H1 (cell line): ENCODE results near the gene C19orf67. TPM values are rescaled to one million over a fixed set of nuclear protein-coding genes. Genes with fewer than 3 reads are reported as not detected.

Source experiments
- CTCF ChIA-PET: fragments of 300-600 bp; sonication (Branson Sonifier 250); formaldehyde crosslinking; loops from one replicate; lab custom pipeline; 2021; ENCODE audit not compliant: partially characterized antibody; lab: Charles Lee
- POLR2A ChIA-PET: fragments of 300-600 bp; sonication (Branson Sonifier 250); formaldehyde crosslinking; loops from one replicate; lab custom pipeline; 2021; ENCODE audit warnings: inconsistent platforms; ENCODE audit not compliant: partially characterized antibody; lab: Charles Lee
- DNase-seq, 2 experiments: peaks; one replicate each; pipeline versions ENCODE4 v3.0.0 to v3.0.0-alpha.2; 2010 to 2022; ENCODE audit warnings: low spot score in 2 of 2, low read depth in 1 of 2, mixed read lengths in 1 of 2
- FAIRE-seq: peaks from 2 replicates; lab custom pipeline; 2011; peaks lifted over from hg19 to GRCh38; lab: Jason Lieb, UNC
- H2AFZ ChIP-seq: 2 replicates; pipeline ENCODE4 v1.8.1; 2012; ENCODE audit warnings: low read length, inconsistent platforms
- H2AK5ac ChIP-seq: 2 replicates; pipeline ENCODE4 v1.6.1; 2013; ENCODE audit warnings: low read depth, low read length
- H2BK120ac ChIP-seq: replicated peaks from 2 replicates; pipeline ENCODE3; 2013; ENCODE audit warnings: low read depth, low read length, inconsistent platforms
- H2BK12ac ChIP-seq: 2 replicates; pipeline ENCODE4 v1.6.1; 2013; ENCODE audit warnings: low read depth, low read length
- H2BK15ac ChIP-seq: 2 replicates; pipeline ENCODE4 v1.6.1; 2013; ENCODE audit warnings: low read length
- H2BK20ac ChIP-seq: 2 replicates; pipeline ENCODE4 v1.6.1; 2013; ENCODE audit warnings: low read length
- H2BK5ac ChIP-seq: 2 replicates; pipeline ENCODE4 v1.6.1; 2013; ENCODE audit warnings: low read depth, low read length
- H3K14ac ChIP-seq: 2 replicates; pipeline ENCODE4 v1.6.1; 2013; ENCODE audit warnings: inconsistent platforms; ENCODE audit not compliant: insufficient read length
- H3K18ac ChIP-seq: 2 replicates; pipeline ENCODE4 v1.6.1; 2013; ENCODE audit warnings: low read length; ENCODE audit errors: extremely low read depth
- H3K23ac ChIP-seq: 2 replicates; pipeline ENCODE4 v1.6.1; 2013; ENCODE audit warnings: inconsistent platforms; ENCODE audit not compliant: insufficient read length
- H3K23me2 ChIP-seq: 2 replicates; pipeline ENCODE4 v1.6.1; 2013; ENCODE audit warnings: low read depth, low read length
- H3K27ac ChIP-seq: 2 replicates; pipeline ENCODE4 v1.6.1; 2011; ENCODE audit warnings: low read depth, low read length, inconsistent platforms
- H3K27me3 ChIP-seq, 4 experiments: replicated peaks in 1 of 4; 1 replicate in 1 of 4; 2 replicates in 3 of 4; pipeline versions ENCODE4 v1.6.1 to v1.8.1; 2011 to 2013; ENCODE audit warnings: low read length in 3 of 4, mild to moderate bottlenecking in 3 of 4, inconsistent platforms in 2 of 4, mixed read lengths in 2 of 4, moderate library complexity in 1 of 4; ENCODE audit not compliant: control insufficient read depth in 3 of 4, insufficient read depth in 3 of 4; ENCODE audit errors: extremely low read depth in 1 of 4
- H3K36me3 ChIP-seq, 4 experiments: 2 replicates each; pipeline versions ENCODE4 v1.6.1 to v1.8.1; 2011 to 2013; ENCODE audit warnings: mild to moderate bottlenecking in 4 of 4, low read length in 3 of 4, moderate library complexity in 2 of 4, control low read depth in 1 of 4, inconsistent platforms in 1 of 4; ENCODE audit not compliant: insufficient read depth in 4 of 4, control insufficient read depth in 2 of 4
- H3K4ac ChIP-seq: replicated peaks from 2 replicates; pipeline ENCODE3; 2013; ENCODE audit warnings: low read length, low read depth, mixed read lengths, inconsistent platforms; ENCODE audit not compliant: insufficient read length
- H3K4me1 ChIP-seq, 4 experiments: replicated peaks in 1 of 4; 1 replicate in 1 of 4; 2 replicates in 3 of 4; pipeline versions ENCODE4 v1.6.1 to v1.8.1; 2011 to 2013; ENCODE audit warnings: low read length in 3 of 4, inconsistent platforms in 2 of 4, mixed read lengths in 1 of 4; ENCODE audit not compliant: insufficient read depth in 4 of 4, control insufficient read depth in 3 of 4
- H3K4me2 ChIP-seq, 2 experiments: 2 replicates each; pipeline versions ENCODE4 v1.6.1 to v1.8.1; 2011 to 2013; ENCODE audit warnings: low read depth in 2 of 2, low read length in 2 of 2, control low read depth in 1 of 2, inconsistent platforms in 1 of 2, mild to moderate bottlenecking in 1 of 2; ENCODE audit not compliant: insufficient read depth in 1 of 2
- H3K4me3 ChIP-seq, 4 experiments: fragments of 200-600, 300-600 bp in 1 of 4; sonication (generic), shearing (Covaris generic), sonication (Bioruptor Twin) in 1 of 4; 2 replicates each; pipeline versions ENCODE4 v1.5.1 to v1.8.1; 2011 to 2016; ENCODE audit warnings: low read length in 4 of 4, low read depth in 3 of 4, control low read depth in 2 of 4, inconsistent platforms in 2 of 4, mild to moderate bottlenecking in 2 of 4, mixed read lengths in 1 of 4, moderate library complexity in 1 of 4; ENCODE audit not compliant: insufficient read depth in 2 of 4; ENCODE audit errors: extremely low read depth in 1 of 4
- H3K56ac ChIP-seq: replicated peaks from 2 replicates; pipeline ENCODE3; 2013; ENCODE audit warnings: low read depth, mild to moderate bottlenecking, mixed read lengths, low read length, inconsistent platforms; ENCODE audit not compliant: insufficient read length
- H3K79me1 ChIP-seq: 2 replicates; pipeline ENCODE4 v1.6.1; 2013; ENCODE audit warnings: low read depth, low read length, control low read depth
- H3K79me2 ChIP-seq, 2 experiments: 2 replicates each; pipeline versions ENCODE4 v1.6.1 to v1.8.1; 2012 to 2013; ENCODE audit warnings: low read length in 2 of 2, mild to moderate bottlenecking in 2 of 2, inconsistent platforms in 1 of 2; ENCODE audit not compliant: insufficient read depth in 2 of 2, control insufficient read depth in 1 of 2
- H3K9ac ChIP-seq, 4 experiments: replicated peaks in 1 of 4; 1 replicate in 1 of 4; 2 replicates in 3 of 4; pipeline versions ENCODE4 v1.6.1 to v1.8.1; 2011 to 2013; ENCODE audit warnings: low read depth in 3 of 4, low read length in 3 of 4, control low read depth in 2 of 4, mild to moderate bottlenecking in 2 of 4, moderate library complexity in 2 of 4, inconsistent platforms in 1 of 4; ENCODE audit errors: extremely low read depth in 1 of 4
- H3K9me3 ChIP-seq, 2 experiments: 2 replicates each; pipeline versions ENCODE4 v1.6.1 to v1.8.1; 2012 to 2013; ENCODE audit warnings: mild to moderate bottlenecking in 2 of 2, moderate library complexity in 2 of 2, control low read depth in 1 of 2, inconsistent platforms in 1 of 2, low read depth in 1 of 2, low read length in 1 of 2, mixed read lengths in 1 of 2; ENCODE audit not compliant: insufficient read depth in 2 of 2
- H4K20me1 ChIP-seq, 2 experiments: replicated peaks in 1 of 2; 2 replicates each; pipeline versions ENCODE3 to v1.8.1; 2011 to 2013; ENCODE audit warnings: inconsistent platforms in 2 of 2, low read length in 2 of 2, mild to moderate bottlenecking in 1 of 2; ENCODE audit not compliant: insufficient read depth in 2 of 2, control insufficient read depth in 1 of 2
- H4K5ac ChIP-seq: 2 replicates; pipeline ENCODE4 v1.6.1; 2013; ENCODE audit warnings: low read length, low read depth, mixed read lengths, inconsistent platforms; ENCODE audit not compliant: insufficient read length
- H4K8ac ChIP-seq: 2 replicates; pipeline ENCODE4 v1.8.0; 2013; ENCODE audit warnings: mild to moderate bottlenecking, moderate library complexity, low read length, inconsistent platforms; ENCODE audit not compliant: insufficient read depth; ENCODE audit errors: extremely low read depth
- H4K91ac ChIP-seq: replicated peaks from 2 replicates; pipeline ENCODE3; 2013; ENCODE audit warnings: low read length, mixed read lengths, inconsistent platforms; ENCODE audit not compliant: insufficient read length
- BACH1 ChIP-seq: IDR thresholded peaks from 2 replicates; pipeline ENCODE4 v1.6.1; 2012; ENCODE audit warnings: low read length, improper control_type of control experiment
- CREB1 ChIP-seq: IDR thresholded peaks from 2 replicates; pipeline ENCODE4 v1.6.1; 2012; ENCODE audit warnings: inconsistent platforms
- EGR1 ChIP-seq: IDR thresholded peaks from 2 replicates; pipeline ENCODE4 v1.6.1; 2011; ENCODE audit warnings: low read depth, low read length, borderline replicate concordance
- KDM5A ChIP-seq: fragments of 200-600 bp; IDR thresholded peaks from 2 replicates; pipeline ENCODE4 v1.7.1; 2012; ENCODE audit warnings: mild to moderate bottlenecking, low read length, inconsistent platforms, mixed read lengths
- POU5F1 ChIP-seq: IDR thresholded peaks from 2 replicates; pipeline ENCODE4 v1.6.1; 2011; ENCODE audit warnings: low read depth, mild to moderate bottlenecking, low read length, moderate library complexity
- RBBP5 ChIP-seq: IDR thresholded peaks from 2 replicates; pipeline ENCODE4 v1.7.1; 2012; ENCODE audit warnings: low read depth, mild to moderate bottlenecking, inconsistent platforms, low read length, moderate library complexity, borderline replicate concordance
- SP4 ChIP-seq: IDR thresholded peaks from 2 replicates; pipeline ENCODE4 v1.6.1; 2012; ENCODE audit warnings: low read length, inconsistent platforms
- TEAD4 ChIP-seq: IDR thresholded peaks from 2 replicates; pipeline ENCODE4 v1.6.1; 2012; ENCODE audit warnings: low read depth, low read length, inconsistent platforms, mixed read lengths
- WGBS, 2 experiments: shearing (Covaris generic) in 1 of 2; methylation state at CpG; one replicate each; pipeline versions ENCODE4 v1.1.6 to v1.1.7; 2013 to 2015; ENCODE audit warnings: low lambda C conversion rate in 2 of 2, mixed read lengths in 2 of 2, inconsistent platforms in 1 of 2, low coverage in 1 of 2, missing lambda C conversion rate in 1 of 2; ENCODE audit not compliant: insufficient replicate concordance in 2 of 2, insufficient coverage in 1 of 2, insufficient read length in 1 of 2; ENCODE audit errors: extremely low coverage in 1 of 2, missing lambda C conversion rate in 1 of 2; 5-methylcytosine and 5-hydroxymethylcytosine counted together
- polyA plus RNA-seq, 7 experiments: library from polyadenylated mRNA; depleted of rRNA in 3 of 7; stranded (reverse) in 5 of 7; unstranded in 2 of 7; fragments of >200 nt in 5 of 7; fragments of 200-250 nt in 2 of 7; gene quantifications; 1 replicate in 5 of 7; 2 replicates in 1 of 7; 4 replicates in 1 of 7; pipeline versions ENCODE4 v1.2.1 to v1.2.3, GENCODE V29; 2011 to 2013; ENCODE audit warnings: missing spikeins in 2 of 7, mixed read lengths in 2 of 7
- total RNA-seq: library from RNA; stranded (reverse); fragmentation: NEBNext Ultra II Directional; extraction: Animal tissue kit (Norgen Biotek cat#: 25700); gene quantifications from 2 replicates; pipeline ENCODE4 v1.2.1, GENCODE V29; 2021

The C19orf67 gene
- total and polyA plus RNA-seq, 2 of the 8 experiments (the other 6 are each of a cell fraction or from before 2014, with no cell fraction given), result 0.12 TPM; not detected in 1

DNA sequence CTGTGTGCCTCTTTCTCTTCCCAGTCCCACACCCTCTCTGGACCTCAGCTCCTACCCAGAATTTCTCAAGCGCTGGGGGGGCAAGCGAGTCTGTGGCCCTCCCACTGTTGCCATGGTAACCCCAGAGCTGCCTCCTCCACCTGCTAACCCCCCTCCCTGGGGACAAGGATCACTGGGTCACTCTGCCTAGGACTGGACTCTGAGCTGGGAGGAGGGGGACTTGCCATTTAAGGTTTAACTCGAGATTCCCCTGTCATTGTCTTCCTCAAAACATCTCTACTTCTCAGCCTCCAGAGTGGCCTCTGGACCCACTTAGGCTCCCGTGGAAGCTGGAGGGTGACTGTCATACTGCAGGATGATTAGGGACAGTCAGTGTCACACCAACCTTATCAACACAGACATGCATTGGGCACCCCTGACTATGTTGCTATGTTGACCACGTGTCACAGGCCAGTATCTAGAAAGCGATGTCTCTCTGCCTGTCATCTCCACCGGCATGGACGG, 25.9 kb downstream of the C19orf67 start:
- H2BK20ac ChIP-seq, result no peak overlapping the region; the same call in 1 of the 2 replicates
- TF ChIP-seq CREB1, result no peak
- TF ChIP-seq KDM5A, result no peak
- TF ChIP-seq RBBP5, result no peak
- TF ChIP-seq SP4, result no peak
- TF ChIP-seq BACH1, result no peak
- no peak for TF ChIP-seq EGR1
- no peak for TF ChIP-seq POU5F1
- TF ChIP-seq TEAD4, result no peak
- TF ChIP-seq, all 59 proteins: peak for 0
- Histone ChIP-seq H2BK120ac (no peak overlapping the region), H3K23me2 (peaks cover 12% of the 10 kb centered on the region; the same call in 1 of the 2 replicates), H3K18ac (no peak overlapping the region), H3K9ac (no peak overlapping the region), H3K4me3 (no peak overlapping the region), H3K4ac (no peak overlapping the region), H3K14ac (no peak overlapping the region), H2BK5ac (no peak overlapping the region), H4K8ac (no peak overlapping the region), H3K4me2 (no peak overlapping the region), H3K27ac (no peak overlapping the region), H3K27me3 (peaks cover 5 to 19% (median 14%) of the 10 kb centered on the region in 4 experiments), H3K4me1 (peaks cover 0 to 10% (median 3%) of the 10 kb centered on the region in 4 experiments; a peak in 4 of 7 replicates), H3K36me3 (no peaks in the 10 kb centered on the region), H2AK5ac (peak overlapping the region; percentile 86; the same call in 1 of the 2 replicates), H2AFZ (no peak overlapping the region), H3K9me3 (no peaks in the 10 kb centered on the region), H3K79me2 (no peaks in the 10 kb centered on the region), H4K20me1 (peaks cover 0 to 2% of the 10 kb centered on the region in 2 experiments), H3K23ac (no peak overlapping the region), H3K56ac (no peak overlapping the region), H2BK15ac (no peak overlapping the region), H3K79me1 (no peaks in the 10 kb centered on the region), H4K91ac (no peak overlapping the region), H2BK12ac (no peak overlapping the region), H4K5ac (no peak overlapping the region)
- CTCF ChIA-PET, result interaction anchor here (0.6 to 7.3 kb wide), 37 partner anchors 11 to 617 kb away, joined by 3 to 103 read pairs (median 4); partner anchors contain the start of genes ASF1B, C19orf67, IL27RA and MISP3
- DNase-seq (no peak), FAIRE-seq (no peak)
- WGBS, 2 experiments, result 73% methylated on average over 8 of the region's 8 CpGs; no CpG with 5 or more reads in 1 of the 2 experiments
- POLR2A ChIA-PET, result interaction anchor here (0.6 to 0.9 kb wide), 2 partner anchors 56 to 97 kb away, joined by 3 read pairs; no protein-coding TSS in a partner anchor
